Loucy (cell line): ENCODE data around the gene ADIPOR1.

Experiments used
- H2AFZ ChIP-seq: fragments of 200-600 bp; sonication (generic); 2 replicates; pipeline ENCODE4 v1.6.0; 2016; ENCODE audit warnings: antibody characterized with exemption, mild to moderate bottlenecking, low read length, moderate library complexity
- H3F3A ChIP-seq: fragments of 200-600 bp; 2 replicates; pipeline ENCODE4 v1.6.0; 2016; ENCODE audit warnings: antibody characterized with exemption, low read depth, mild to moderate bottlenecking
- H3K27me3 ChIP-seq: fragments of 200-600 bp; sonication (generic); 2 replicates; pipeline ENCODE4 v1.6.1; 2014; ENCODE audit warnings: low read length, mild to moderate bottlenecking; ENCODE audit not compliant: insufficient read depth, poor library complexity, severe bottlenecking
- H3K36me3 ChIP-seq: fragments of 200-600 bp; sonication (generic); 2 replicates; pipeline ENCODE4 v1.6.1; 2016; ENCODE audit warnings: low read length; ENCODE audit not compliant: insufficient read depth
- H3K4me1 ChIP-seq: fragments of 200-600 bp; sonication (generic); 2 replicates; pipeline ENCODE4 v1.5.1; 2014; ENCODE audit warnings: low read length, mild to moderate bottlenecking; ENCODE audit not compliant: insufficient read depth, poor library complexity, severe bottlenecking
- H3K4me2 ChIP-seq: fragments of 200-600 bp; sonication (generic); 2 replicates; pipeline ENCODE4 v1.6.0; 2014; ENCODE audit warnings: antibody characterized with exemption, low read length, low read depth, mild to moderate bottlenecking; ENCODE audit not compliant: poor library complexity, severe bottlenecking
- H3K4me3 ChIP-seq: fragments of 200-600 bp; sonication (generic); 2 replicates; pipeline ENCODE4 v1.5.1; 2014; ENCODE audit warnings: low read length, mild to moderate bottlenecking, mixed read lengths; ENCODE audit not compliant: poor library complexity, severe bottlenecking
- H3K79me2 ChIP-seq: fragments of 200-600 bp; sonication (generic); 2 replicates; pipeline ENCODE4 v1.6.1; 2014; ENCODE audit warnings: low read length; ENCODE audit not compliant: insufficient read depth
- H3K9ac ChIP-seq: fragments of 200-600 bp; sonication (generic); 2 replicates; pipeline ENCODE4 v1.6.0; 2014; ENCODE audit warnings: mild to moderate bottlenecking, low read depth, low read length, moderate library complexity; ENCODE audit not compliant: poor library complexity, severe bottlenecking
- H3K9me2 ChIP-seq: fragments of 200-600 bp; sonication (generic); replicated peaks from 2 replicates; pipeline ENCODE4 v1.6.1; 2016; ENCODE audit warnings: low read depth, low read length, mixed read lengths
- H3K9me3 ChIP-seq: fragments of 200-600 bp; sonication (generic); 2 replicates; pipeline ENCODE4 v1.6.1; 2014; ENCODE audit warnings: mild to moderate bottlenecking, antibody characterized with exemption, low read length, low read depth; ENCODE audit not compliant: insufficient read depth
- H4K20me1 ChIP-seq: fragments of 200-600 bp; sonication (generic); 2 replicates; pipeline ENCODE4 v1.6.0; 2014; ENCODE audit warnings: antibody characterized with exemption, low read length, mild to moderate bottlenecking; ENCODE audit not compliant: insufficient read depth, poor library complexity, severe bottlenecking
- EZH2phosphoT487 ChIP-seq: fragments of 200-600 bp; IDR thresholded peaks from 2 replicates; pipeline ENCODE4 v1.6.1; 2018; ENCODE audit warnings: antibody characterized with exemption, mild to moderate bottlenecking, moderate library complexity, borderline replicate concordance
- TF ChIP-seq, protein P1 (sequence below): fragments of 200-600 bp; sonication (generic); conservative IDR thresholded peaks from 2 replicates; pipeline ENCODE4 v1.5.1; 2014; ENCODE audit warnings: mild to moderate bottlenecking, antibody characterized with exemption, low read length

ADIPOR1 gene

DNA sequence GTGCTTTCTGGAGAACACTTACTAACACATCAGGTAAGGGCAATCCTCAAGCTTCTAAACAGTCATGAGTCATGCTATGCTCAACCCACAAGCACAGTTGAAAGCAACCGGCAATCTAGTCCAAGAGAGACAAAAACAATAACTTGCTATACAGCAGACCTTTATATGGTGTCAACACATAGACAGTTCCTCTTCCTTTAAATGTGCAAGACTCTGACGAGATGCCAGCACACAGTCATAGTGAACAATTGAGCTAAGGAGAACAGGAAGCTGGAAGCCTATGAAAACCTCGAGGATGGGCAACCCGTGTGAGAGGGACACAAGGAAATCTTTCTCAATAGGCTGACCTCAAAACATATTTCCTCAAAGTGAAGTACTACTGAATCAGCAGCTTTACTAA lies 5.3 kb downstream of the ADIPOR1 start:
- peak overlapping the region; percentile 41 for H3K9ac ChIP-seq
- TF ChIP-seq, protein P1, sequence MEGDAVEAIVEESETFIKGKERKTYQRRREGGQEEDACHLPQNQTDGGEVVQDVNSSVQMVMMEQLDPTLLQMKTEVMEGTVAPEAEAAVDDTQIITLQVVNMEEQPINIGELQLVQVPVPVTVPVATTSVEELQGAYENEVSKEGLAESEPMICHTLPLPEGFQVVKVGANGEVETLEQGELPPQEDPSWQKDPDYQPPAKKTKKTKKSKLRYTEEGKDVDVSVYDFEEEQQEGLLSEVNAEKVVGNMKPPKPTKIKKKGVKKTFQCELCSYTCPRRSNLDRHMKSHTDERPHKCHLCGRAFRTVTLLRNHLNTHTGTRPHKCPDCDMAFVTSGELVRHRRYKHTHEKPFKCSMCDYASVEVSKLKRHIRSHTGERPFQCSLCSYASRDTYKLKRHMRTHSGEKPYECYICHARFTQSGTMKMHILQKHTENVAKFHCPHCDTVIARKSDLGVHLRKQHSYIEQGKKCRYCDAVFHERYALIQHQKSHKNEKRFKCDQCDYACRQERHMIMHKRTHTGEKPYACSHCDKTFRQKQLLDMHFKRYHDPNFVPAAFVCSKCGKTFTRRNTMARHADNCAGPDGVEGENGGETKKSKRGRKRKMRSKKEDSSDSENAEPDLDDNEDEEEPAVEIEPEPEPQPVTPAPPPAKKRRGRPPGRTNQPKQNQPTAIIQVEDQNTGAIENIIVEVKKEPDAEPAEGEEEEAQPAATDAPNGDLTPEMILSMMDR = no peak
- TF ChIP-seq EZH2phosphoT487 = no peak
- H3K27me3 ChIP-seq = no peaks in the 10 kb centered on the region
- no peaks in the 10 kb centered on the region for H3K9me2 ChIP-seq
- no peak overlapping the region for H2AFZ ChIP-seq
- peaks cover 48% of the 10 kb centered on the region for H4K20me1 ChIP-seq
- no peaks in the 10 kb centered on the region for H3K9me3 ChIP-seq
- H3F3A ChIP-seq = no peaks in the 10 kb centered on the region
- H3K4me3 ChIP-seq = peak overlapping the region; percentile 36
- peaks cover 72% of the 10 kb centered on the region for H3K79me2 ChIP-seq
- H3K4me2 ChIP-seq = peak overlapping the region; percentile 42
- peaks cover 23% of the 10 kb centered on the region; the same call in 1 of the 2 replicates for H3K36me3 ChIP-seq
- peaks cover 49% of the 10 kb centered on the region for H3K4me1 ChIP-seq

DNA sequence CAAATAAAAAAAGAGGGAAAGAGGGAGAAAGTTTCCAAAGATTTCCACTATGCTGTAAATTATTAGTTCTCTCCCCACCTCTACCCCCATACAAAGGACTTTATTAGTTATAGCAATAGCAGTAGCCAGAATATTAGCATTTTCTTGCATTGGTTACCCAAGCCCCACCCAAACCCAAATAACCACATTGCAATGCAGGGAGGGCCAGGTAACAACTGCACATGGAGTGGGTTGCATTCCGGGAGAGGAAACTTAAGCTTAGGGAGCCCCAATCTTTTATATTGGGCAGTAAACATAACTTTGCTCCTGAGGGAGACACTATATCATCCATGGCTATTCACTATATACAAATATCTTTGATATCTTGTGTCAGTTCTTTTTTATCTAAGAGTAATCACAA lies 6.0 kb downstream of the ADIPOR1 start:
- H3K4me3 ChIP-seq = peak overlapping the region; percentile 36

DNA sequence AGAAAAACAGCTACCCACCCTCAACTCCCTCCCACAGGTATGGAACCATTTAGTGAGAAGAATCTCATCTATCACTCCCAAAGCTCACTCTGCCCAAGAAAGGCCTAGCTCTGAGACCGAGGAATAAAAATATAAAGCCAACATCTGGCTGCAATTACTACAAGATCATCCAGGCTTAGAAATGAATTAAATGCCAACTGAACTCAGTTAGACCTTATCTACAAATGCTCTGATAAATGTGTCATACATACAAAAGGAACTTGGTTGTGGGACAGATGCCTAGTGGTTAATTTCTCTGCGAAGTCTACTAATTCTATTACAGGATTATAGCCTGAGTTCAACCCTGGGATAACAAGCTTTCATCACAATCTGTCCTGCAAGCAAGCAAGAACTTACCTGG lies 6.7 kb downstream of the ADIPOR1 start:
- Histone ChIP-seq H3K9ac (peak overlapping the region; percentile 10), H4K20me1 (peaks cover 34% of the 10 kb centered on the region), H3F3A (no peaks in the 10 kb centered on the region), H3K79me2 (peaks cover 58% of the 10 kb centered on the region), H3K4me2 (no peak overlapping the region), H3K9me2 (no peaks in the 10 kb centered on the region), H3K4me1 (peaks cover 40% of the 10 kb centered on the region), H3K27me3 (no peaks in the 10 kb centered on the region), H3K36me3 (peaks cover 34% of the 10 kb centered on the region; the same call in 1 of the 2 replicates), H3K9me3 (no peaks in the 10 kb centered on the region), H3K4me3 (no peak overlapping the region), H2AFZ (no peak overlapping the region)
- no peak for TF ChIP-seq EZH2phosphoT487
- TF ChIP-seq, protein P1 = no peak

More for the DNA sequence above, 6.0 kb downstream of the ADIPOR1 start:
- Histone ChIP-seq H3K9me2 (no peaks in the 10 kb centered on the region), H3K79me2 (peaks cover 65% of the 10 kb centered on the region), H3K4me2 (peak overlapping the region; percentile 42), H3F3A (no peaks in the 10 kb centered on the region), H2AFZ (no peak overlapping the region), H3K27me3 (no peaks in the 10 kb centered on the region), H3K36me3 (peaks cover 28% of the 10 kb centered on the region; the same call in 1 of the 2 replicates), H3K4me1 (peaks cover 46% of the 10 kb centered on the region), H4K20me1 (peaks cover 40% of the 10 kb centered on the region), H3K9me3 (no peaks in the 10 kb centered on the region), H3K9ac (no peak overlapping the region)
- TF ChIP-seq EZH2phosphoT487 = no peak
- TF ChIP-seq, protein P1 = no peak
